Measurements from ENCODE around the gene NOTCH4. TPM values are rescaled to one million over a fixed set of nuclear protein-coding genes. Genes with fewer than 3 reads are reported as not detected.

The NOTCH4 gene
- total and polyA plus RNA-seq, 9 of the 15 experiments (the other 6 are each of a cell fraction or from before 2014, with no cell fraction given) = 0.24 to 4.3 (median 1.7) TPM

DNA sequence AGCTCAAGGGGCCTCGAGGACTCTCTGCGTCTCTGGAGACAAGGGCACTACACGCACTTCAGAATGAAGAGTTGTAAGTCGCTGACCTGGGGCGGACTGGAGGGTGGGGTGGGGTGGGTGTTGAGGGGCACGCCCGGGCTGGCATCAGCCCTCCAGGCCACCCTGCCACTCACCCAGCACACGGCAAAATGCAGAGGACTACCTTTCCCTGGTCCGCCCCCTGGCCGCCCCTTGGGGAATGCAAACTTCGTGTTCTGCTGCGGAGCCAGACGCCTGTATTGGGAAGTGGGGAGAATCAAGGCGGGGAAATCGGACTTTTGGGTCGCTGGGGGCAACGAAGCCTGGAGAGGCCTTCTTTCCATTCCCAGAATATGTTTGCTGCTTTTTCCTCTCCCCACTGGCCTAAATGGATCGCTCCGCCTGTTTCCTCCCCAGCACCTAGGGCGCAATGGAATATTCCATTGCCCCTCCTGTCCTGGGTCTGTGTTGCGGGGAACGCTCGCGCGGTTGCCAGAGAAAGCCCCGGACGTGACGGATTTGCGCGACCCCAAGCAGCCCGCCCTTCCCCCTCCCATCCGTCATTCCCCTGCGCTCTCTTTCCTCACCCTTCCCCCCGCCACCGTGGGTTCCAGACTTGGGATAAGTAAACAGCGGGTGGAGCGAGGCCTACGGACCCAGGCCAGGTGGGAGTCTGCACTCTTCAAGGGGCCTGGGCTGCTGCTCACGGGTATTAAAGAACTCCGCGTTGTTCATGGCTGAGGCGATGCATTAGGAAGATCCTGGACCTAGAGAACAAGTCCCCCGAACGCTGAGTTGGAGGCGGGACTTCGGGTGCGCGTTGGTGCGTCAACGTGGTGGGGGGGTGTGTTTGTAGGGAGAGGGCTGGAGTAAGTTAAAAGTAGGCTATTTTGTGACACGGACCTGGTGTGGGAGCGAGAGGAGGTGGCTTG is 70.0 kb downstream of the NOTCH4 start, which contains the start of gene PPT2 (continued):
- TF ChIP-seq, protein P1, sequence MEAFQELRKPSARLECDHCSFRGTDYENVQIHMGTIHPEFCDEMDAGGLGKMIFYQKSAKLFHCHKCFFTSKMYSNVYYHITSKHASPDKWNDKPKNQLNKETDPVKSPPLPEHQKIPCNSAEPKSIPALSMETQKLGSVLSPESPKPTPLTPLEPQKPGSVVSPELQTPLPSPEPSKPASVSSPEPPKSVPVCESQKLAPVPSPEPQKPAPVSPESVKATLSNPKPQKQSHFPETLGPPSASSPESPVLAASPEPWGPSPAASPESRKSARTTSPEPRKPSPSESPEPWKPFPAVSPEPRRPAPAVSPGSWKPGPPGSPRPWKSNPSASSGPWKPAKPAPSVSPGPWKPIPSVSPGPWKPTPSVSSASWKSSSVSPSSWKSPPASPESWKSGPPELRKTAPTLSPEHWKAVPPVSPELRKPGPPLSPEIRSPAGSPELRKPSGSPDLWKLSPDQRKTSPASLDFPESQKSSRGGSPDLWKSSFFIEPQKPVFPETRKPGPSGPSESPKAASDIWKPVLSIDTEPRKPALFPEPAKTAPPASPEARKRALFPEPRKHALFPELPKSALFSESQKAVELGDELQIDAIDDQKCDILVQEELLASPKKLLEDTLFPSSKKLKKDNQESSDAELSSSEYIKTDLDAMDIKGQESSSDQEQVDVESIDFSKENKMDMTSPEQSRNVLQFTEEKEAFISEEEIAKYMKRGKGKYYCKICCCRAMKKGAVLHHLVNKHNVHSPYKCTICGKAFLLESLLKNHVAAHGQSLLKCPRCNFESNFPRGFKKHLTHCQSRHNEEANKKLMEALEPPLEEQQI (IDR thresholded peaks at IDR 0.05) = peak; percentile 50; the same call in 1 of the 2 replicates
- TF ChIP-seq SMARCB1 (IDR thresholded peaks at IDR 0.05; ENCODE audit: insufficient read length, low read depth) (no peak), PCBP1 (IDR thresholded peaks at IDR 0.05; ENCODE audit: low read depth, low read length, poor library complexity, severe bottlenecking) (no peak), CBX5 (IDR thresholded peaks at IDR 0.05; ENCODE audit: borderline replicate concordance, low read depth) (no peak), RAD51 (IDR thresholded peaks at IDR 0.05; ENCODE audit: borderline replicate concordance, low read depth) (no peak), BHLHE40 (IDR thresholded peaks at IDR 0.05; ENCODE audit: low read length) (peak; percentile 94), ZNF384 (IDR thresholded peaks at IDR 0.05; ENCODE audit: low read depth, low read length) (no peak), ZC3H11A (IDR thresholded peaks at IDR 0.05; ENCODE audit: low read depth, low read length) (0 out of 2 replicates have a peak, but pooled peaks have one; percentile 16), MEIS2 (IDR thresholded peaks at IDR 0.05; ENCODE audit: partially characterized antibody) (peak; percentile 29), TOE1 (IDR thresholded peaks at IDR 0.05; ENCODE audit: borderline replicate concordance) (peak; percentile 89), TOE1 (CRISPR knock-in tag; IDR thresholded peaks at IDR 0.05; ENCODE audit: borderline replicate concordance, low read depth) (peak; percentile 88; the same call in 1 of the 2 replicates), SMARCA4 (IDR thresholded peaks at IDR 0.05) (no peak), SOX6 (IDR thresholded peaks at IDR 0.05) (peak; percentile 41; the same call in 1 of the 2 replicates), TAF7 (tag; IDR thresholded peaks at IDR 0.05) (peak; percentile 8; the same call in 1 of the 2 replicates), ELF4 (CRISPR knock-in tag; IDR thresholded peaks at IDR 0.05) (no peak), HLTF (IDR thresholded peaks at IDR 0.05) (no peak; the same call in 1 of the 2 replicates), SPI1 (IDR thresholded peaks at IDR 0.05; ENCODE audit: borderline replicate concordance, low read depth, low read length) (peak; percentile 29; the same call in 1 of the 2 replicates)
- TF ChIP-seq, protein P2, sequence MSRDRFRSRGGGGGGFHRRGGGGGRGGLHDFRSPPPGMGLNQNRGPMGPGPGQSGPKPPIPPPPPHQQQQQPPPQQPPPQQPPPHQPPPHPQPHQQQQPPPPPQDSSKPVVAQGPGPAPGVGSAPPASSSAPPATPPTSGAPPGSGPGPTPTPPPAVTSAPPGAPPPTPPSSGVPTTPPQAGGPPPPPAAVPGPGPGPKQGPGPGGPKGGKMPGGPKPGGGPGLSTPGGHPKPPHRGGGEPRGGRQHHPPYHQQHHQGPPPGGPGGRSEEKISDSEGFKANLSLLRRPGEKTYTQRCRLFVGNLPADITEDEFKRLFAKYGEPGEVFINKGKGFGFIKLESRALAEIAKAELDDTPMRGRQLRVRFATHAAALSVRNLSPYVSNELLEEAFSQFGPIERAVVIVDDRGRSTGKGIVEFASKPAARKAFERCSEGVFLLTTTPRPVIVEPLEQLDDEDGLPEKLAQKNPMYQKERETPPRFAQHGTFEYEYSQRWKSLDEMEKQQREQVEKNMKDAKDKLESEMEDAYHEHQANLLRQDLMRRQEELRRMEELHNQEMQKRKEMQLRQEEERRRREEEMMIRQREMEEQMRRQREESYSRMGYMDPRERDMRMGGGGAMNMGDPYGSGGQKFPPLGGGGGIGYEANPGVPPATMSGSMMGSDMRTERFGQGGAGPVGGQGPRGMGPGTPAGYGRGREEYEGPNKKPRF (IDR thresholded peaks at IDR 0.05; ENCODE audit: low read depth, low read length) = no peak
- TF ChIP-seq, protein P3, sequence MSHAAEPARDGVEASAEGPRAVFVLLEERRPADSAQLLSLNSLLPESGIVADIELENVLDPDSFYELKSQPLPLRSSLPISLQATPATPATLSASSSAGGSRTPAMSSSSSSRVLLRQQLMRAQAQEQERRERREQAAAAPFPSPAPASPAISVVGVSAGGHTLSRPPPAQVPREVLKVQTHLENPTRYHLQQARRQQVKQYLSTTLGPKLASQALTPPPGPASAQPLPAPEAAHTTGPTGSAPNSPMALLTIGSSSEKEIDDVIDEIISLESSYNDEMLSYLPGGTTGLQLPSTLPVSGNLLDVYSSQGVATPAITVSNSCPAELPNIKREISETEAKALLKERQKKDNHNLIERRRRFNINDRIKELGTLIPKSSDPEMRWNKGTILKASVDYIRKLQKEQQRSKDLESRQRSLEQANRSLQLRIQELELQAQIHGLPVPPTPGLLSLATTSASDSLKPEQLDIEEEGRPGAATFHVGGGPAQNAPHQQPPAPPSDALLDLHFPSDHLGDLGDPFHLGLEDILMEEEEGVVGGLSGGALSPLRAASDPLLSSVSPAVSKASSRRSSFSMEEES (CRISPR knock-in tag; IDR thresholded peaks at IDR 0.05) = no peak
- TF ChIP-seq, protein P4, sequence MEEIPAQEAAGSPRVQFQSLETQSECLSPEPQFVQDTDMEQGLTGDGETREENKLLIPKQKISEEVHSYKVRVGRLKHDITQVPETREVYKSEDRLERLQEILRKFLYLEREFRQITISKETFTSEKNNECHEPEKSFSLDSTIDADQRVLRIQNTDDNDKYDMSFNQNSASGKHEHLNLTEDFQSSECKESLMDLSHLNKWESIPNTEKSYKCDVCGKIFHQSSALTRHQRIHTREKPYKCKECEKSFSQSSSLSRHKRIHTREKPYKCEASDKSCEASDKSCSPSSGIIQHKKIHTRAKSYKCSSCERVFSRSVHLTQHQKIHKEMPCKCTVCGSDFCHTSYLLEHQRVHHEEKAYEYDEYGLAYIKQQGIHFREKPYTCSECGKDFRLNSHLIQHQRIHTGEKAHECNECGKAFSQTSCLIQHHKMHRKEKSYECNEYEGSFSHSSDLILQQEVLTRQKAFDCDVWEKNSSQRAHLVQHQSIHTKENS (CRISPR knock-in tag; IDR thresholded peaks at IDR 0.05) = no peak

Data from K562 (cell line).